Measurements from ENCODE around the gene MSI2. TPM values are rescaled to one million over a fixed set of nuclear protein-coding genes. Genes with fewer than 3 reads are reported as not detected.

MSI2 gene
- polyA plus RNA-seq, 3 donors, result 82.8 to 94.6 (median 84.0) TPM

GRCh38 chr17:57531648-57532504 lies 275.6 kb downstream of the MSI2 start:
- DNase-seq (ENCODE audit: low read depth in 3 of 3, low spot score in 2 of 3), result no peak

- DNase-seq (ENCODE audit: low read depth in 3 of 3, low spot score in 2 of 3), result no peak
Measured at GRCh38 chr17:57532556-57532955, 276.2 kb downstream of the MSI2 start.

GRCh38 chr17:57532966-57533365 lies 276.6 kb downstream of the MSI2 start:
- no peak for DNase-seq (ENCODE audit: low read depth in 3 of 3, low spot score in 2 of 3)

GRCh38 chr17:57533684-57534305 lies 277.5 kb downstream of the MSI2 start:
- DNase-seq (ENCODE audit: low read depth in 3 of 3, low spot score in 2 of 3), result no peak

GRCh38 chr17:57534863-57535248 lies 278.5 kb downstream of the MSI2 start:
- no peak for DNase-seq (ENCODE audit: low read depth in 3 of 3, low spot score in 2 of 3)

- no peak for DNase-seq (ENCODE audit: low read depth in 3 of 3, low spot score in 2 of 3)
Measured at GRCh38 chr17:57535249-57535966, 279.1 kb downstream of the MSI2 start.

GRCh38 chr17:57536289-57536688 lies 280.0 kb downstream of the MSI2 start:
- DNase-seq (ENCODE audit: low read depth in 3 of 3, low spot score in 2 of 3), result no peak

GRCh38 chr17:57536789-57537523 lies 280.6 kb downstream of the MSI2 start:
- no peak for DNase-seq (ENCODE audit: low read depth in 3 of 3, low spot score in 2 of 3)

- no peak for DNase-seq (ENCODE audit: low read depth in 3 of 3, low spot score in 2 of 3)
Measured at GRCh38 chr17:57537524-57538410, 281.4 kb downstream of the MSI2 start.

- no peak for DNase-seq (ENCODE audit: low read depth in 3 of 3, low spot score in 2 of 3)
Measured at GRCh38 chr17:57538736-57539456, 282.6 kb downstream of the MSI2 start.

- DNase-seq (ENCODE audit: low read depth in 3 of 3, low spot score in 2 of 3), result no peak
Measured at GRCh38 chr17:57539529-57540301, 283.4 kb downstream of the MSI2 start.

- no peak for DNase-seq (ENCODE audit: low read depth in 3 of 3, low spot score in 2 of 3)
Measured at GRCh38 chr17:57540596-57540995, 284.3 kb downstream of the MSI2 start.

GRCh38 chr17:57541049-57541448 lies 284.7 kb downstream of the MSI2 start:
- no peak for DNase-seq (ENCODE audit: low read depth in 3 of 3, low spot score in 2 of 3)

- no peak for DNase-seq (ENCODE audit: low read depth in 3 of 3, low spot score in 2 of 3)
Measured at GRCh38 chr17:57541472-57542394, 285.4 kb downstream of the MSI2 start.

- DNase-seq (ENCODE audit: low read depth in 3 of 3, low spot score in 2 of 3), result no peak
Measured at GRCh38 chr17:57542510-57542909, 286.2 kb downstream of the MSI2 start.

GRCh38 chr17:57543230-57543629 lies 286.9 kb downstream of the MSI2 start:
- DNase-seq (ENCODE audit: low read depth in 3 of 3, low spot score in 2 of 3), result no peak

GRCh38 chr17:57544401-57544800 lies 288.1 kb downstream of the MSI2 start:
- no peak for DNase-seq (ENCODE audit: low read depth in 3 of 3, low spot score in 2 of 3)
